ENCODE data around the gene SLC26A11.

Gene SLC26A11

GRCh38 chr17:80213643-80213975 is 6.6 kb upstream of the SLC26A11 start:
- no peak for TF ChIP-seq ZFX (IDR thresholded peaks at IDR 0.05)

GRCh38 chr17:80214012-80214877 is 6.0 kb upstream of the SLC26A11 start:
- TF ChIP-seq ZFX (IDR thresholded peaks at IDR 0.05): no peak
- TF ChIP-seq CTCF (conservative IDR thresholded peaks at IDR 0.05): no peak
- H3K27ac ChIP-seq: no peak overlapping the region

More at GRCh38 chr17:80213643-80213975, 6.6 kb upstream of the SLC26A11 start:
- no peak overlapping the region for H3K27ac ChIP-seq

DNA sequence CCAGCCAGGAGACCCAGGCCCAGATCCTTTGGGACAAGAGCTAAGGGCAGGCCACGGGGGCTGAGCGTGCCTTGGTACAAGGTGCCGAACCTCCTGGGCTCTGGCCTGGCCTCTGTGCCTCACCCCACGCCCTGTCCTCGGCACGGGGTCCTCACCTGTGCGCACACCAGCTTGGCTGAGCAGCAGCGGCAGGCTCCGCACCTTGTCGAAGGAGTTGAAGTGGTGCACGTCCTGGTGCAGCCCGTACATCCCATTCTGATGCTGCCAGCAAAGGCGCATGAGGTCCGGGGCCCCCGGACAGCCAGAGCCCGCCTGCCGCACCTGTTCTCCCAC is 5.4 kb upstream of the SLC26A11 start:
- no peak overlapping the region for H3K27ac ChIP-seq
- no peak for TF ChIP-seq ZFX (IDR thresholded peaks at IDR 0.05)
- no peak for TF ChIP-seq CTCF (conservative IDR thresholded peaks at IDR 0.05)

GRCh38 chr17:80216473-80217456 is 3.5 kb upstream of the SLC26A11 start:
- TF ChIP-seq CTCF (conservative IDR thresholded peaks at IDR 0.05) (no peak), ZFX (IDR thresholded peaks at IDR 0.05) (no peak)
- H3K27ac ChIP-seq: no peak overlapping the region

DNA sequence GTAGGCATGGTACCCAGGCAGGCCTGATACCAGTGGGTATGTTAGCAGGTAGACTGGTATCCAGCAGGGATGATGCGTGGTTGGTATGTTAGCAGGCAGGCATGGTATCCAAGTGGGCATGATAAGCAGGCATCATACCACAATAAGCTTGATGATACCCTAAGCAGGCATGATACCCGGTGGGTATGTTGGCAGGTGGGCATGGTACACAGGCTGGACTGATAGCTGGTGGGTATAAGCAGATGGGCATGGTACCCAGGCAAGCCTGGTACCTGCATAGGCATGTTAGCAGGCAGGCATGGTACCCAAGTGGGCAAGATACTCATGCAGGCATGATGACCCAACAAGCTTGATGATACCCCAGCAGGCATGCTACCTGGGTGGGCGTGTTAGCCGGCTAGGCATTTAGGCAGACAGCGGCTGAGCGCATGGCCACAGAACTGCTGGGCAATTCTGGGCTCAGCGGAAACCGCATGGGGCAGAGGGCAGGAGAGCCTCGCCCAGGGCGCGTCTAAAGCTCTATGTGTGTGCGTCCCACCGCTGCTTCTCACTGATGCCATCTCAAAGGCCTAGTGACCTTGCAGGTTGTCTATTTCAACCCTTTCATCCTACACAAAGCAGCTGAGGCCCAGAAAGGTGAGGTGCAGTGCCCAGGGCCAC is 2.4 kb upstream of the SLC26A11 start:
- TF ChIP-seq ZFX (IDR thresholded peaks at IDR 0.05) (no peak), CTCF (conservative IDR thresholded peaks at IDR 0.05) (no peak)
- 0 out of 2 replicates have a peak overlapping the region, but pooled peaks have one; percentile 2 for H3K27ac ChIP-seq

DNA sequence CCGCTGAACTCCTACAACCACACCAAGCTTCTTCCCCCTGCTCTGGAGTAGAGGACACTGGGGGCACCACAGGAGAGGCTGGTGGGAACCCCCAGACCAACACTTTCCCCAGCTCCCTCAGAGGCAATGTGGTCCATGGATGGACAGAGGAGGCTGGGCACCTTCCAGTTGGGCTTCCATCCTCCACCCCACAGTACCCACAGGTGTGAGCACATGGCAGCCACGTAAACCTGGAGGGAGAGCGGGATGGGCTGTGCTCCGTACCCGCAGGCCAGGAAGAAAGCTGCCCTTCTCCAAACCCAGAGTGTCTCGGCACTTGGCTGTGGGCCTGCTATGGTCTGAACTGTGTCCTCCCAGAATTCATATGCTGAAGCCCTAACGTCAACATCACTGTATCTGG is 1.8 kb upstream of the SLC26A11 start:
- TF ChIP-seq CTCF (conservative IDR thresholded peaks at IDR 0.05): no peak
- TF ChIP-seq ZFX (IDR thresholded peaks at IDR 0.05): no peak
- H3K27ac ChIP-seq: 0 out of 2 replicates have a peak overlapping the region, but pooled peaks have one; percentile 2

- peak; percentile 40; the same call in 1 of the 2 replicates for TF ChIP-seq ZFX (IDR thresholded peaks at IDR 0.05)
- no peak for TF ChIP-seq CTCF (conservative IDR thresholded peaks at IDR 0.05)
- peak overlapping the region; percentile 99 for H3K27ac ChIP-seq
These were observed 1.0 kb upstream of the SLC26A11 start for GRCh38 chr17:80219013-80219762.
